ENCODE results near the gene FOXO6.

- TF ChIP-seq CTCF (IDR thresholded peaks at IDR 0.05) (no peak), POLR2A (IDR thresholded peaks at IDR 0.05) (no peak), POLR2AphosphoS5 (IDR thresholded peaks at IDR 0.05) (no peak)
These were observed 52.6 kb downstream of the FOXO6 start for GRCh38 chr1:41413748-41414281.
